ENCODE measurements around the gene IRF2BPL.

DNA sequence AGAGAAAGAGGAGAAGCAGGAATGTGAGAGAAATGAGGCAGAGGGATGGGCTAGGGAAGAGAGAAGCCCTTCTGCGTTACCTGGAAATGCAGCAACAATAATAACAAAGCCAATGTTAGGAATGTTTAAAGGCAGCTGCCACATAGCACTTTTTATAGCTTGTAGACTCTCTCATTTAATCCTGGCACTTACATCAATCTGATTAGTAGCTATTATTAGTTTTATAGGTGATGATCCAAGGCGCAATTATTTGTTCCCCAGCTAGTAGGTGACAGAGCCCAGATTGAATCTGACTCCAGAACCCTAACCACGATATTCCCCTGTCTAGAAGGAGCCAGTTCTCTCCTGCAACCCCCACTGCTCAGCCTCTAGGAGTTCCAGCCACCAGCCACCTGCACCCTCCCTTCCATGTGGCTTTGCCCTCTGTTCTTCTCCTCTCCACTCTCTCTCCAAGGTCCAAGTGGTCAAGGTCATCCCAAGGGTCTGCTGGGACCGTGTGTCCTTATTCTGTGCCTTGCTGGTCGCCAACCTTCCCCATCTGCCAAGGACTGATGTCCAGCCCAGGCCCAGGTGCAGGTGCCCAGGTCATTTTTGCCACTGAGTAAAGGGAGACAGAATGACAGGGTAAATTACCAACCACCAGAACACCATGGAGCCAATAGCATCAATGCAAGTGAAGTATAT lies 40.2 kb upstream of the IRF2BPL start:
- TF ChIP-seq POLR2A (IDR thresholded peaks at IDR 0.05) = no peak
- TF ChIP-seq, protein P1, sequence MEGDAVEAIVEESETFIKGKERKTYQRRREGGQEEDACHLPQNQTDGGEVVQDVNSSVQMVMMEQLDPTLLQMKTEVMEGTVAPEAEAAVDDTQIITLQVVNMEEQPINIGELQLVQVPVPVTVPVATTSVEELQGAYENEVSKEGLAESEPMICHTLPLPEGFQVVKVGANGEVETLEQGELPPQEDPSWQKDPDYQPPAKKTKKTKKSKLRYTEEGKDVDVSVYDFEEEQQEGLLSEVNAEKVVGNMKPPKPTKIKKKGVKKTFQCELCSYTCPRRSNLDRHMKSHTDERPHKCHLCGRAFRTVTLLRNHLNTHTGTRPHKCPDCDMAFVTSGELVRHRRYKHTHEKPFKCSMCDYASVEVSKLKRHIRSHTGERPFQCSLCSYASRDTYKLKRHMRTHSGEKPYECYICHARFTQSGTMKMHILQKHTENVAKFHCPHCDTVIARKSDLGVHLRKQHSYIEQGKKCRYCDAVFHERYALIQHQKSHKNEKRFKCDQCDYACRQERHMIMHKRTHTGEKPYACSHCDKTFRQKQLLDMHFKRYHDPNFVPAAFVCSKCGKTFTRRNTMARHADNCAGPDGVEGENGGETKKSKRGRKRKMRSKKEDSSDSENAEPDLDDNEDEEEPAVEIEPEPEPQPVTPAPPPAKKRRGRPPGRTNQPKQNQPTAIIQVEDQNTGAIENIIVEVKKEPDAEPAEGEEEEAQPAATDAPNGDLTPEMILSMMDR (IDR thresholded peaks at IDR 0.05) = peak in 2 of 6 experiments; percentile 1

Measured in adrenal gland (tissue), 5 donors.